Trophoblast cell (in vitro differentiated cells and primary cell): Measurements from ENCODE around the gene MOV10.
"Not testable (repeated sequence)": the region's sequence is repeated elsewhere in the genome, so short reads cannot be mapped to it uniquely, and the experiment has no call there.

Experiments used
- DNase-seq, 2 donors: peaks; one replicate each; pipeline ENCODE4 v3.0.0-alpha.2; 2016
- H2AFZ ChIP-seq: 2 replicates; pipeline ENCODE4 v1.6.1; 2013; ENCODE audit warnings: low read length, moderate library complexity, mild to moderate bottlenecking; ENCODE audit not compliant: insufficient read depth, poor library complexity
- H2AK5ac ChIP-seq: 2 replicates; pipeline ENCODE4 v1.6.1; 2013; ENCODE audit warnings: mild to moderate bottlenecking, low read length
- H2BK120ac ChIP-seq: 2 replicates; pipeline ENCODE4 v1.6.1; 2013; ENCODE audit warnings: low read length, mild to moderate bottlenecking, moderate library complexity; ENCODE audit not compliant: insufficient read depth, poor library complexity
- H2BK12ac ChIP-seq: 2 replicates; pipeline ENCODE4 v1.6.1; 2013; ENCODE audit warnings: mild to moderate bottlenecking, low read length, moderate library complexity
- H2BK5ac ChIP-seq: 2 replicates; pipeline ENCODE4 v1.6.1; 2013; ENCODE audit warnings: low read length, low read depth, moderate library complexity, mild to moderate bottlenecking; ENCODE audit not compliant: poor library complexity
- H3K14ac ChIP-seq: 2 replicates; pipeline ENCODE4 v1.6.1; 2013; ENCODE audit warnings: mild to moderate bottlenecking, low read length
- H3K18ac ChIP-seq: 2 replicates; pipeline ENCODE4 v1.6.1; 2013; ENCODE audit warnings: mild to moderate bottlenecking, low read length
- H3K23ac ChIP-seq: 2 replicates; pipeline ENCODE4 v1.6.1; 2013; ENCODE audit warnings: low read length
- H3K27ac ChIP-seq: 2 replicates; pipeline ENCODE4 v1.5.1; 2013; ENCODE audit warnings: low read depth, mild to moderate bottlenecking, inconsistent platforms, low read length, moderate library complexity
- H3K27me3 ChIP-seq: 2 replicates; pipeline ENCODE4 v1.6.1; 2013; ENCODE audit warnings: inconsistent platforms, mild to moderate bottlenecking, low read length, moderate library complexity; ENCODE audit not compliant: insufficient read depth
- H3K36me3 ChIP-seq, 2 experiments: 1 replicate in 1 of 2; 2 replicates in 1 of 2; pipeline ENCODE4 v1.6.1; 2013; ENCODE audit warnings: low read length in 2 of 2, mild to moderate bottlenecking in 2 of 2, moderate library complexity in 1 of 2; ENCODE audit not compliant: insufficient read depth in 2 of 2, control insufficient read depth in 1 of 2
- H3K4ac ChIP-seq: 2 replicates; pipeline ENCODE4 v1.6.1; 2013; ENCODE audit warnings: low read depth, mild to moderate bottlenecking, low read length, moderate library complexity
- H3K4me1 ChIP-seq, 2 experiments: 1 replicate in 1 of 2; 2 replicates in 1 of 2; pipeline ENCODE4 v1.6.1; 2013; ENCODE audit warnings: low read length in 2 of 2, mild to moderate bottlenecking in 2 of 2, moderate library complexity in 1 of 2; ENCODE audit not compliant: insufficient read depth in 2 of 2, control insufficient read depth in 1 of 2
- H3K4me2 ChIP-seq: 2 replicates; pipeline ENCODE4 v1.6.1; 2013; ENCODE audit warnings: inconsistent platforms, mild to moderate bottlenecking, low read length, moderate library complexity
- H3K4me3 ChIP-seq: 2 replicates; pipeline ENCODE4 v1.5.1; 2013; ENCODE audit warnings: mild to moderate bottlenecking, low read depth, low read length, inconsistent platforms
- H3K79me1 ChIP-seq: one replicate; pipeline ENCODE4 v1.6.1; 2013; ENCODE audit warnings: low read length
- H3K79me2 ChIP-seq: 2 replicates; pipeline ENCODE4 v1.6.1; 2013; ENCODE audit warnings: low read length, mild to moderate bottlenecking; ENCODE audit not compliant: control insufficient read depth, insufficient read depth, poor library complexity
- H3K9ac ChIP-seq: 2 replicates; pipeline ENCODE4 v1.6.1; 2013; ENCODE audit warnings: mild to moderate bottlenecking, low read length
- H3K9me3 ChIP-seq: 2 replicates; pipeline ENCODE4 v1.6.1; 2013; ENCODE audit warnings: low read depth, mild to moderate bottlenecking, control low read depth, inconsistent platforms, low read length; ENCODE audit not compliant: insufficient read depth
- H4K12ac ChIP-seq: 2 replicates; pipeline ENCODE4 v1.6.1; 2013; ENCODE audit warnings: low read depth, mild to moderate bottlenecking, low read length, moderate library complexity
- H4K8ac ChIP-seq: 2 replicates; pipeline ENCODE4 v1.6.1; 2013; ENCODE audit warnings: low read depth, mild to moderate bottlenecking, low read length, moderate library complexity
- H4K91ac ChIP-seq: one replicate; pipeline ENCODE4 v1.6.1; 2013; ENCODE audit warnings: low read depth, mild to moderate bottlenecking, low read length, moderate library complexity
- WGBS: extraction: QIAGEN DNeasy Blood & Tissue Kit; methylation state at CpG from one replicate; pipeline ENCODE4 v1.1.7; 2013; ENCODE audit warnings: missing lambda C conversion rate; ENCODE audit not compliant: insufficient read length, insufficient coverage; ENCODE audit errors: extremely low coverage; 5-methylcytosine and 5-hydroxymethylcytosine counted together

The MOV10 gene

GRCh38 chr1:112729011-112729410, 54.6 kb downstream of the MOV10 start:
- not testable (repeated sequence) for H3K9ac ChIP-seq, H4K12ac ChIP-seq, H4K91ac ChIP-seq, H3K36me3 ChIP-seq, H3K4me3 ChIP-seq, H3K27me3 ChIP-seq, H3K9me3 ChIP-seq, H2AK5ac ChIP-seq, H3K18ac ChIP-seq, H3K79me1 ChIP-seq, H3K79me2 ChIP-seq, H3K23ac ChIP-seq, H3K4me2 ChIP-seq, H3K4me1 ChIP-seq, H2BK5ac ChIP-seq, H2BK12ac ChIP-seq, H2AFZ ChIP-seq, DNase-seq, H2BK120ac ChIP-seq, H4K8ac ChIP-seq, H3K14ac ChIP-seq, H3K4ac ChIP-seq, H3K27ac ChIP-seq
- no CpG with 5 or more reads among the region's 3 CpGs for WGBS

GRCh38 chr1:112729909-112730308, 55.5 kb downstream of the MOV10 start:
- Histone ChIP-seq H2AFZ (no peak overlapping the region), H4K8ac (no peak overlapping the region), H3K79me1 (no peaks in the 10 kb centered on the region), H2BK120ac (no peak overlapping the region), H3K23ac (no peak overlapping the region), H3K9me3 (no peaks in the 10 kb centered on the region), H3K4ac (no peak overlapping the region), H2AK5ac (no peak overlapping the region), H3K36me3 (no peaks in the 10 kb centered on the region), H3K4me3 (no peak overlapping the region), H3K4me1 (no peaks in the 10 kb centered on the region), H3K14ac (no peak overlapping the region), H3K79me2 (no peaks in the 10 kb centered on the region), H2BK12ac (no peak overlapping the region), H4K12ac (no peak overlapping the region), H3K18ac (no peak overlapping the region), H3K27me3 (no peaks in the 10 kb centered on the region), H3K9ac (no peak overlapping the region), H4K91ac (no peak overlapping the region), H3K4me2 (no peak overlapping the region), H2BK5ac (no peak overlapping the region), H3K27ac (no peak overlapping the region)
- no CpG with 5 or more reads among the region's 1 CpG for WGBS
- no peak for DNase-seq

GRCh38 chr1:112731451-112731850, 57.0 kb downstream of the MOV10 start:
- Histone ChIP-seq H3K9me3 (no peaks in the 10 kb centered on the region), H3K9ac (no peak overlapping the region), H4K91ac (no peak overlapping the region), H3K4me1 (no peaks in the 10 kb centered on the region), H3K18ac (no peak overlapping the region), H3K4me2 (no peak overlapping the region), H2AFZ (no peak overlapping the region), H2AK5ac (no peak overlapping the region), H3K14ac (no peak overlapping the region), H3K27ac (no peak overlapping the region), H3K27me3 (no peaks in the 10 kb centered on the region), H3K4me3 (no peak overlapping the region), H3K23ac (no peak overlapping the region), H2BK12ac (no peak overlapping the region), H3K79me1 (no peaks in the 10 kb centered on the region), H4K8ac (no peak overlapping the region), H3K4ac (no peak overlapping the region), H2BK5ac (no peak overlapping the region), H2BK120ac (no peak overlapping the region), H3K36me3 (no peaks in the 10 kb centered on the region), H3K79me2 (no peaks in the 10 kb centered on the region), H4K12ac (no peak overlapping the region)
- DNase-seq = no peak
- WGBS = no CpG with 5 or more reads among the region's 1 CpG

- no peak overlapping the region for H3K4ac ChIP-seq
- H3K4me3 ChIP-seq = no peak overlapping the region
- no peak overlapping the region for H3K14ac ChIP-seq
- no peaks in the 10 kb centered on the region for H3K27me3 ChIP-seq
- H2BK12ac ChIP-seq = no peak overlapping the region
- no peak overlapping the region for H3K23ac ChIP-seq
- H3K18ac ChIP-seq = no peak overlapping the region
- no peak overlapping the region for H2BK5ac ChIP-seq
- no peak overlapping the region for H3K9ac ChIP-seq
- no CpG with 5 or more reads among the region's 1 CpG for WGBS
- H4K8ac ChIP-seq = no peak overlapping the region
- no peak overlapping the region for H3K27ac ChIP-seq
- no peak overlapping the region for H4K91ac ChIP-seq
- no peaks in the 10 kb centered on the region for H3K79me1 ChIP-seq
- no peaks in the 10 kb centered on the region for H3K9me3 ChIP-seq
- no peaks in the 10 kb centered on the region for H3K4me1 ChIP-seq
- H2AFZ ChIP-seq = no peak overlapping the region
- no peaks in the 10 kb centered on the region for H3K36me3 ChIP-seq
- H4K12ac ChIP-seq = no peak overlapping the region
- no peak overlapping the region for H3K4me2 ChIP-seq
- no peak overlapping the region for H2BK120ac ChIP-seq
- H3K79me2 ChIP-seq = no peaks in the 10 kb centered on the region
- DNase-seq = peak; percentile 59 to 82
- no peak overlapping the region for H2AK5ac ChIP-seq
Observed at GRCh38 chr1:112735752-112736151, 61.3 kb downstream of the MOV10 start.
